Astrocyte of the cerebellum (primary cell): ENCODE results near the gene NACC2.

Source experiments
- DNase-seq: peaks from one replicate; pipeline ENCODE4 v3.0.0-alpha.2; 2011; ENCODE audit warnings: low read depth
- H3K4me3 ChIP-seq: 2 replicates; pipeline ENCODE4 v1.5.1; 2011; ENCODE audit warnings: mild to moderate bottlenecking, low read depth, low read length, moderate library complexity
- CTCF ChIP-seq: IDR thresholded peaks from 2 replicates; pipeline ENCODE4 v1.5.1; 2012; ENCODE audit warnings: low read length, low read depth, moderate library complexity, mild to moderate bottlenecking; ENCODE audit errors: missing control alignments
- in situ Hi-C: cut with HindIII; loops from 2 replicates; pipeline ENCODE4 v1.10.0; 2017; ENCODE audit warnings: low sequenced_read_pairs

NACC2 gene, protein sequence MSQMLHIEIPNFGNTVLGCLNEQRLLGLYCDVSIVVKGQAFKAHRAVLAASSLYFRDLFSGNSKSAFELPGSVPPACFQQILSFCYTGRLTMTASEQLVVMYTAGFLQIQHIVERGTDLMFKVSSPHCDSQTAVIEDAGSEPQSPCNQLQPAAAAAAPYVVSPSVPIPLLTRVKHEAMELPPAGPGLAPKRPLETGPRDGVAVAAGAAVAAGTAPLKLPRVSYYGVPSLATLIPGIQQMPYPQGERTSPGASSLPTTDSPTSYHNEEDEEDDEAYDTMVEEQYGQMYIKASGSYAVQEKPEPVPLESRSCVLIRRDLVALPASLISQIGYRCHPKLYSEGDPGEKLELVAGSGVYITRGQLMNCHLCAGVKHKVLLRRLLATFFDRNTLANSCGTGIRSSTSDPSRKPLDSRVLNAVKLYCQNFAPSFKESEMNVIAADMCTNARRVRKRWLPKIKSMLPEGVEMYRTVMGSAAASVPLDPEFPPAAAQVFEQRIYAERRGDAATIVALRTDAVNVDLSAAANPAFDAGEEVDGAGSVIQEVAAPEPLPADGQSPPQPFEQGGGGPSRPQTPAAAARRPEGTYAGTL

GRCh38 chr9:136095070-136096058 is at the start of gene NACC2:
TSS of gene NACC2 (minus strand) at chr9:136095289. CDS start at chr9:136050521, 44,768 bp downstream.
- peak within 1 kb of the TSS; percentile 66 for H3K4me3 ChIP-seq
- DNase-seq = no peak
- TF ChIP-seq CTCF = no peak
- in situ Hi-C loops = no loop called here

- no peak overlapping the region for H3K4me3 ChIP-seq
- no peak for TF ChIP-seq CTCF
- DNase-seq = no peak
- in situ Hi-C loops = no loop called here
These were observed 49.4 kb upstream of the NACC2 start for GRCh38 chr9:136144450-136144849.

DNA sequence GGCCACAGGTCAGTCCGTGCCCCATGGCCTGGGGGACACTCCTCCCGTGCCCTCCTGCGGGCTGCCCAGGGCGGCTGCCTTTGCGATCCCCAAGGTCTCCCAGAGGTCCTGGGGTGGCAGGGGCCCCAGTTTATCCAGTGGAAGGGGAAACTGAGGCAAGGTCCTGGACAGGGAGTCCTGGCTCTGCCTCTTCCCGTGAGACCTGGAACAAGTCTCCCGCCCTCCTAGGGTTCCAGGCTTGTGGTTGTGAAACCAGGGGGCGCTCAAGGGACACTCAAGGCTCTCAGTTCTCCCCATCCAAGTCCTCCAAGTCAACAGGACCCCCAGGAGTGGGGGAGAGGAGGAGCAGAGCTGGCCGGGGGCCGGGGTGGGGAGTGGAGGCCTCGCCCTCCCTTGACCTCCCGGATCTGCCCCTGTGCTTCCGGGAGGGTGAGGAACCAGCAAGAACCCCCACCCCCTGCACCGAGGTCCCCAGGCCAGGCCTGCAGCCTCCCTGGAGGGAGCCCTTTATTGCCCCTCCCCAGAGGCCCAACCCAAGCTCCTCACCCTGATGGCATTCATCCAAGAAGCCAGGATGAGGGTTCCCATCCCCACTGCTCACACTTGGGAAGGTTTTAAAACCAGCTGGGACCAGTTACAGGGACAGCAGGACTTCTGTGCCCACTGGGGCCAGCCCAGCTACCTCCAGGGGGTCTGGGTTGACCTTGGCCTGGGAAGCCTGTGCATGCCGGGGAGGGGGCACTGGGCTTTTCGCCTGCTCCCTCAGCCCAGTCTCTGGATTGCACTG is 48.3 kb upstream of the NACC2 start:
- no peak overlapping the region for H3K4me3 ChIP-seq
- peak; percentile 38 for TF ChIP-seq CTCF
- no peak for DNase-seq
- in situ Hi-C loops = no loop called here

- no peak overlapping the region for H3K4me3 ChIP-seq
- in situ Hi-C loops = no loop called here
- TF ChIP-seq CTCF = no peak
- DNase-seq = no peak
These were observed 47.7 kb upstream of the NACC2 start for GRCh38 chr9:136142859-136143214.

DNA sequence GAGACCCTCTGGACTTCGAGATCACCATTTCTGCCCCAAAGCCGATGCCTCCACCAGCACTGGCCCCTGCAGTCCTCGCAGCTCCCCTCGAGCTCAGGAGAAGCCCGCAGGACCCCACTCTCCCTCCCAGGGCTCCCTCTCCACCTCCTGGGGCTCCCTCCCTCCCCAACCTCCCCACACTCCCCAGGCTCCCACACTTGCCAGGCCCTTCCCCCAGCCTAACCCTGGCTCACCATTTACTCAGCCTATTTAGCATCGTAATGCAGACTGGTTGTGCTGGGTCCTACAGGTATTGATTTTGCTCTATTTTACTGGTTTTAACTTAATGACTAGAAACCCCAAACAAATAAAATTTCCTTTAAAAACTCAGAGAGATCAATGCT is 47.3 kb upstream of the NACC2 start:
- no peak for TF ChIP-seq CTCF
- no peak for DNase-seq
- H3K4me3 ChIP-seq = no peak overlapping the region
- in situ Hi-C loops = no loop called here
